ENCODE results near the gene PALB2.
A peak's percentile ranks its signal among the peaks of the same experiment; 100 is the strongest.
"Not testable (repeated sequence)": the region's sequence is repeated elsewhere in the genome, so short reads cannot be mapped to it uniquely, and the experiment has no call there.

PALB2 gene

DNA sequence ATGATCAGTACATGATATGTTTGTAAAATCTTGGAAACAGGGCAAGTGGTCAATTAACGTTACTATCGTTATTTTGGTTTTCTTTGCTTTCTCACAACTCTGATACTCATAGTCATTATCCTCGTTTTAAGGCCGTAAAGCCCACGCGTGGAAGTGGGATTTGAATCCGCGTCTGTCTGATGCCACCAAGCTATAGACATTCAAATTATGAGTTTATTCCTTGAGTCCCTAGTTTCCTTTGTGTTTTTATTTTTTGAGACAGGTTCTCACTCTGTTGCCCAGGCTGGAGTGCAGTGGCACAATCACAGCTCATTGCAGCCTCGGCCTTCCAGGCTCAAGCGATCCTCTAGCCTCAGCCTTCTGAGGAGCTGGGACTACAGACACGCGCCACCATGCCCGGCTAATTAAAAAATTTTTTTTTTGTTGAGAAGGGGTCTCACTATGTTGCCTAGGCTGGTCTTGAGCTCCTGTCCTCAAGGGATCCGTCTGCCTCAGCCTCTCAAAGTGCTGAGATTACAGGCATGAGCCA is 1.2 kb upstream of the PALB2 start:
- no peak for DNase-seq

- peak; percentile 33 to 45 for DNase-seq
Observed at GRCh38 chr16:23640615-23640930, 537 bp downstream of the PALB2 start.

- no peak for DNase-seq
Observed at GRCh38 chr16:23635958-23636357, 5.2 kb downstream of the PALB2 start.

DNA sequence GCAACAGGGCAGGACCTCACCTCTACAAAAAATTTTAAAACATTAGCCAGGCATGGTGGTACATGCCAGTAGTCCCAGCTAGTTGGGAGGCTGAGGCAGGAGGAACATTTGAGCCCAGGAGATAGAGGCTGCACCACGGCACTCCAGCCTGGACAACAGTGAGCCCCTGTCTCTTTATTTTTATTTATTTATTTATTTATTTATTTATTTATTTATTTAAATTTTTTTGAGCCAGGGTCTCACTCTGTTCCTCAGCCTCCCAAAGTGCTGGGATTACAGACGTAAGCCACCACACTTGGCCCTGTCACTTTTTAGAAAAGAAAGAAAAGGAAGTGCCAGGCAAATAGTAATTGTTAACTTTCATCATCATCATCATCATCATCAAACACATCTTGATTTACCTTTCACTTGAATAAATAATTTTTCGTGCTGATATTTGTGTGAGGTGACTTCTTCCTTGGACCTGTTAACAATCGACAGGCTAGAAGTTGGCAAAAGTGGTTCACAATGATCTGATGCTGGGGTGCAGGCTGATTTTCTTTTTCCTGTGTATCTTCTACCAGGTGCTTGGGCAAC is 6.6 kb downstream of the PALB2 start:
- no peak for DNase-seq

- DNase-seq = not testable (repeated sequence)
Observed at GRCh38 chr16:23631874-23632273, 9.2 kb downstream of the PALB2 start.

DNA sequence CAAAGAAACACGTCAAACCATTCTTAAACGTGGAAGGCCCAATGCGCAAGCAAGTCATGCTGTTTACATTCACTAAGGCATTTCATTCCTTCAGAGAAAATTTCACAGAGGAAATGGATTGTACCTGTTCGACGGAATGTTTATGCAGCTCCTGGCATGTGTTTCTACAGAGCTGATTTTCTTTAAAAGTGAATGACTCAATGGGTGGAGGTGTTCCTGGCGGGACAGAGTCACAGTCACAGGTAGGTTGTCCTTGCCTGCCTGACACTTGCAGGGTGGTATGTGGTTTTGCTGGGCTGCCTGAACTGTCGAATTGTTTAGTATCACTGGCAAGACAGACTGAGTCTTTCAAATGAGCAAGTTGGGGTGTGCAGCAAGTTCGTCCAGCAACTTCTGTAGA is 11.6 kb downstream of the PALB2 start:
- DNase-seq = no peak

DNA sequence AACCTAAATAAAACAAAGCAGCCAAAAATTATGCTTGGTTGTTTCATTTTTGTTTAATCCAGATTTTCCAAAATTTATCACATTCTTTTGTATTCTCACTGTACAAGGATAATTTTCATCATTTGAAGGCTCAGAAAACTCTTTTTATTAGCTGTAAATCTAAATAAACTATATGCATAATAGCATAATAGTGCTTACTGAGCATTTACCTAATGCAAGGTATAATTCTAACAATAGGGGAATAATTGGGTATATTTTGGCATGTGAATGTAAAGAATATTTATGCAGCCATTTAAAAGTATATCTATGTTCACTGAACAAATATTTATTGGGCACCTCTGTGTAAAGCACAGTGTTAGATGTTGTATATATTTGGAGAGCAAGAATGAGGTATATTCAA is 17.0 kb downstream of the PALB2 start:
- DNase-seq = no peak

- no peak for DNase-seq
Observed at GRCh38 chr16:23615805-23616204, 25.3 kb downstream of the PALB2 start.

- no peak for DNase-seq
Observed at GRCh38 chr16:23611936-23612335, 29.2 kb downstream of the PALB2 start.

DNA sequence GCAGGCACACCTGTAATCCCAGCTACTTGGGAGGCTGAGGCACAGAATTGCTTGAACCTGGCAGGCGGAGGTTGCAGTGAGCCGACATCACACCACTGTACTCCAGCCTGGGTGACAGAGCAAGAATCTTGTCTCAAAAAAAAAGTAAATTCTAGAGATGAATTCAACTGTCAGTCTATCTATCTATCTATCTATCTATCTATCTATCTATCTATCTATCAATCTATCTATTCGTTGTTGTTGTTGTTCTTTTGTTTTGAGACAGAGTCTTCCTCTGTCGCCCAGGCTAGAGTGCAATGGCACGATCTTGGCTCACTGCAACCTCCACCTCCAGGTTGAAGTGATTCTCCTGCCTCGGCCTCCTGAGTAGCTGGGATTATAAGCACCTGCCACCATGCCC is 30.2 kb downstream of the PALB2 start:
- not testable (repeated sequence) for DNase-seq

- DNase-seq = no peak
Observed at GRCh38 chr16:23609929-23610328, 31.2 kb downstream of the PALB2 start.

DNA sequence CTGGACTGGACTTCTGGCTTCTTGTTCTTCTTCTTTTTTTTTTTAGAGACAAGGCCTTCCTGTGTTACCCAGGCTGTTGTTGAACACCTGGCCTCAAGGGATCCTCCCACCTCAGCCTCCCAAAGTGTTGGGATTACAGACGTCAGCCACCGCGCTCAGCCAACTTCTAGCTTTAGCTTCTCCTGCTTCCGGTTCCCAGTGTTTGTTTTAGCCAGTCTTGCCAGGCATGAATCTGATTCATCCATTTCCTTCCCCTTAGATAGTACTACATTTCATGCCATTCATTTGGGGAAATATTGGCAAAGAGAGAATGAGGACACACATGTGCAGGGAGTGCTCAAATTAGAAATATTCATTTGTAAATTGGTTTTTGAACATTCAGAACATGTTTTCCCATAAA is 32.9 kb downstream of the PALB2 start:
- DNase-seq = peak; percentile 38 to 48

GRCh38 chr16:23607726-23608125 is 33.4 kb downstream of the PALB2 start:
- peak in 1 of 2 donors; percentile 10 for DNase-seq

DNA sequence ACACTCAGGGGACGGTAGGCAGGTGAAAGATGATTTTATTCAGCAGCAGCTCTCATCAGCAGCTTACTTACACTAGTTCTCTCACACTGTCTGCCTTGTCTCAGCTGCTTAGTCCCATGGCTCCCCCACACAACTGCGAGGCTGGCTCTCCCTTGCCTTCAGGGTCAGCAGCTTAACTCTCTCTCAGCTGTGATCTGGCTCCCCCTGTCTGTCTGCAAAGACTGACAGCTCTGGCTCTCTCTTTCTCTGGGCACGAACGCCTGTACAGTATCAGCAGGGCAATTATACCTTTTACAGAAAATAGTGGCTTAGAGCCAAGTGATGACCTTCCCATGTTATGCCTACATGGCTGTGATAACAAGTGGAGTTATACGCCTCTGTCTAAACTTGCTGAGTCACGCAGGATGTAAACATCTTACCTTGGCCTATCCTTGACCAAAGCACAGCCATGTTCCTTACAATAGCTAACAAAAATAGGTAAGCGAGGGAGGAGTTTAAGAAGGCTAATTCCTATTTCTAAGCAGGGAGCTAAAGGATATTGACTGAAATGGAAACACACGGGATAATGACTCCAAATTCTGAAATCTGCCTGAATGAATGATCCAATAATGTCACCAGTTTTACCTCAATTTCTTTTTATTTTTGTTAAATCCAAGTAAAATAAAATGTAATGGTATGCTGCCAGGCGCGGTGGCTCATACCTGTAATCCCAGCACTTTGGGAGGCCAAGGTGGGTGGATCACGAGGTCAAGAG is 43.9 kb downstream of the PALB2 start:
- DNase-seq = peak; percentile 15 to 32

GRCh38 chr16:23595951-23596720 is 45.0 kb downstream of the PALB2 start, which contains the start of gene NDUFAB1:
NDUFAB1 (minus strand) TSS chr16:23596316; CDS start chr16:23596290, 26 bp downstream.
- DNase-seq = peak; percentile 94 to 95

- DNase-seq = no peak
Observed at GRCh38 chr16:23595246-23595950, 45.7 kb downstream of the PALB2 start.

DNA sequence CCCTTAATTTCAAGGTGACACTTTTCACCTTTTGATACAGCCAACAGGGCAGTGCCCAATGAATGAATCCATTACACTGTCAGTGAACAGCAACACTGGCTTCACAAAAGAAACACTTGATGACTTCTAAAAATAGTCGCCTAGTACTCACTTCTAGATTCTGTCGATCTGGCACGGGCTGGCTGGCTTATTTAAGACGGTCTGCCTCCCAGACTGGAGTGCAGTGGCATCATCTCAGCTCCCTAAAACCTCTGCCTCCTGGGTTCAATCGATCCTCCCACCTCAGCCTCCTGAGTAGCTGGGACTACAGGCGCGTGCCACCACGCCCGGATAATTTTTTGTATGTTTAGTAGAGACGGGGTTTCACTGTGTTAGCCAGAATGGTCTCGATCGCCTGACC is 46.9 kb downstream of the PALB2 start:
- no peak for DNase-seq

DNA sequence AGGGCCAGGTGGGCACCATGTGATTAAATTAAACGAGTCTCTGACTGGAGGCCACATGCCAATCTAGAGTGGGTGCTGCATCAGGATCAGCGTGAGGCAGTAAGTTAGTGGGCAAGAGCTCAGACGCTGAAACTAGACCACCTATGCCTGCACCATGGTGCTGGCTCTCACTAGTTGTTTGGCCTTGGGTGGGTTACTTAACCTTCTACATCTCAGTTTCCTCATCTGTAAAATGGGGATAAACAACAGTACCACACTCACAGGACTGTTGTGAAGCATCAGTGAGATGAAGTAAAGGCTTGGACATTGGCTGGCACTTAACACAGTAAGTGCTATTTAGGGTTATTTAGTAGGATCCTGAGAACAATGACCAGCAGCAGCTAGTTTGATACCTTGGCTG is 50.9 kb downstream of the PALB2 start:
- no peak for DNase-seq

DNA sequence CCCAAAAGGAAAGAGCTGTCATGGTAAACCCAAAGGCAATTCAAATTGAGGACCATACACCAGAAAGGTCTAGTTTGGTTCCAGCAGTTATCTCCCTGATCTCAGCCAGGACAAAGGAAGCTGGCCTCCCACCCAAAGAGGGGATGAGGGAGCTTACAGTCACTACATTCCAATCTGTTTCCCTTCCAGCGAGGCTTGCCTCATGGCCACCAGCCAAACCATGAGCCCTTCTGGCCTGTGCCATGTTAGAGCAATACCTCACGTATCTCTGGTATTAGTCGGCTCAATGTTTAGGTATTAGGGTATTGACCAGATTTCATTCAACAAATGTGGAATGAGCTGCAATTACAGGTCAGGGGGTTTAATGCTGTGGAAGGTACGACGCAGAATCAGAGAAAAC is 53.4 kb downstream of the PALB2 start:
- no peak for DNase-seq

GRCh38 chr16:23584186-23585076 is 56.7 kb downstream of the PALB2 start:
- no peak for DNase-seq

DNA sequence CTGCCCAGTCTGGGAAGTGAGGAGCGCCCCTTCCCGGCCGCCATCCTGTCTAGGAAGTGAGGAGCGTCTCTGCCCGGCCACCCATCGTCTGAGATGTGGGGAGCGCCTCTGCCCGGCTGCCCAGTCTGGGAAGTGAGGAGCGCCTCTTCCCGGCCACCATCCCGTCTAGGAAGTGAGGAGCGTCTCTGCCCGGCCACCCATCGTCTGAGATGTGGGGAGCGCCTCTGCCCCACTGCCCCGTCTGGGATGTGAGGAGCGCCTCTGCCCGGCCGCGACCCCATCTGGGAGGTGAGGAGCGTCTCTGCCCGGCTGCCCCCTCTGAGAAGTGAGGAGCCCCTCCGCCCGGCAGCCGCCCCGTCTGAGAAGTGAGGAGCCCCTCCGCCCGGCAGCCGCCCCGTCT is 57.8 kb downstream of the PALB2 start:
- DNase-seq = not testable (repeated sequence)

GRCh38 chr16:23581764-23582163 is 59.3 kb downstream of the PALB2 start:
- no peak for DNase-seq

All from inflammatory macrophage (primary cell).